Measurements from ENCODE around the gene ADGRA3.
A peak's percentile ranks its signal among the peaks of the same experiment; 100 is the strongest.
"Not testable (repeated sequence)": the region's sequence is repeated elsewhere in the genome, so short reads cannot be mapped to it uniquely, and the experiment has no call there.

ADGRA3 gene

DNA sequence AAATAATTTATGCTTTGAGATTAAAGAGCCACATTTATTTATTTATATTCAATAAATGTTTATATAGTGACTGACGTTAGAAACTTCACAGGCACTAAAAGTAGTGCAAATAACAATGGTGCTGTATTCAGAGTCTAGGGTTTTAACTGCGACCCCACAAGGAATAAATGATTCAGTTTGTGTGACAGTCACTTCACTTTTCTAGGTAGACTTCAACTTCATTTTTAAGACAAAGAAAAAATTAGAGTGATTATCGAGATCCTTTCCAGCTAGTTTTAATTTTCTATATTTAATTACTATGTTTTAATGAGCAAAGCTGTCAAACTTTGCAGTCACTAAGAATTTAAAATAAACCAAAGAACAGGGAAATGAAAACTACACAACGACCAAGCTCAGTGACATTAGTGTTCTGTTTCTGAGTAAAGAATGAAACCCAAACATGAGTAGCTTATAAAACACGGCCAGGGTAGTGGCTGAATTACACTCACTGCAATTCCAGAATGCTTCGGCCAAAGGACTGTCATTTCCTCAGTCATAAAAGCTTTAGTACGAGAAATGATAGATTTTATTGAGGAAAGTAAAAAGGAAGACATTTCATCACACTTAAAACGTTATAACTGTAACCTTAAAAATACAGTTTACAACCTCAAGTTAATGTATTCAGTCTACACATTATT is 38.6 kb downstream of the ADGRA3 start:
- DNase-seq: no peak

DNA sequence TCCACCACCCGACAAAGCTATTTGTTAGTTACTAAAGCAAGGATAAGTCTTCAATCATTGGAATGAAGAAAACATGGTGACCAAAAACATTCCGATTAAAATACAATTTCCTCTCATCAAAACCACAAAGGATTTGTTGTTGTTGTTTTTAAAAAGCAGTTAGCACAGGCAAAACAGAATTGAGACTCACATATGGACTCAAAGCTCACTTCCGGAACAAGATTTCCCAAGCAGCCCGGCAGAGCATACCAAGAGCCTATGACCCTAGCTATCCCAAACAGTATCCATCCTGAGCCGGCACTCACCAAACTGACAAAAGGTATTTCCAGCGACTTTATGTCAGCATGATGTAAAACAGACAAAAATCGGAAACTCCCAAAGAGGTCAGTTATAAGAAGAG is 39.9 kb downstream of the ADGRA3 start:
- DNase-seq: no peak

DNA sequence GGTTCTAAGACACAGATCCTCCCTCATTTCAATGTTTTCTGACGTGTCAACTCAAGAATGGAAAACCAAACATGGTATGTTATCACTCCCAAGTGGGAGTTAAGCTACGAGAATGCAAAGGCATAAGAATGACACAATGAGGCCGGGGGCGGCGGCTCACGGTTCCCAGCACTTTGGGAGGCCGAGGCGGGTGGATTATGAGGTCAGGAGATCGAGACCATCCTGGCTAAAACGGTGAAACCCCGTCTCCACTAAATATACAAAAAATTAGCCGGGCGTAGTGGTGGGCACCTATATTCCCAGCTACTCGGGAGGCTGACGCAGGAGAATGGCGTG is 40.6 kb downstream of the ADGRA3 start:
- not testable (repeated sequence) for DNase-seq

DNA sequence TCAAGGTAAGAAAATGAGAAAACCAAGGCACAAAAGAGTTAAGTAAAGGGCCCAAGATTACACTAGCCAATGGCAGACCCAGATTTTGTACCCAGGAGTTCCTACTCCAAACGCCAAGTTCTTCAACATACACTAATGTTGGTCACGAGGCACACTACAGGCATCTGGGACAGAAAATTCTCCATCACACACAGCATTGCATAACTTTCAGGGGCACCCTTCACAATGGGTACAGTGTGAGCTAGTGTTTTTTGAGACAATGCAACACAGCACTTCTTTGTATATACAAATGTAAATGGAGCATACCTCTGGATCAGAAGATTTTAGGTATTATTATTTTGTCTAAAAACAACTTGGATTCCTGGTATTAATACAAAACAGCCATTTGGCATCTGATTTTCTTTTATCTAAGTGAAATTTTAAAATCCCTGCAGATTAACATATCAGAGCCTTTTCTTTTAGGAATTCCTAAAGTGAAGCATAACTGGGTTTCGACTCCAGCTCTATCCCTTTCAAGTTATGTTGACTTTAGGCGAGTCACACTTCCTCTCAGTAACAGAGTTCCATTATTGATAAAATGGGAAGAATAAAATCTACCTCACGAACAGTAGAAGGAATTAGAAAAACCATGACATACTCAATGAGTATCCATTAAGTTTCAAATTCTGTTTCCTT is 41.1 kb downstream of the ADGRA3 start:
- no peak for DNase-seq

DNA sequence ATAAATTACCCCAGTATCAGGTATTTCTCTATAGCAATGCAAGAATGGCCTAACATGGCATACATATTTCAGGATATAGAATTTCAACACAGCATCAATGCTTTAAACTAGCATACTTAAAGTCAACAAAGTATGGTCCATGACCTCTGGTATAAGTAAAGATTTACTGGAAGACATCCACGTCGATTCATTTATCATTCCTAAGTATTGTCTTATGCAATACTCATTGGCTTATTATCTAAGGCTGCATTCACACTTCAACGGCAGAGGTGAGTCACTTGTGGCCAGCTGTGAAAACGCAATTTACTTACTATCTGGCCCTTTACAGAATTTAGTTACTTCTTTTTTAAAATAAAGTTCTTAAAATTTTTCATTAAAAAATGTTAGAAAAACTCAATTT is 42.6 kb downstream of the ADGRA3 start:
- no peak for DNase-seq

DNA sequence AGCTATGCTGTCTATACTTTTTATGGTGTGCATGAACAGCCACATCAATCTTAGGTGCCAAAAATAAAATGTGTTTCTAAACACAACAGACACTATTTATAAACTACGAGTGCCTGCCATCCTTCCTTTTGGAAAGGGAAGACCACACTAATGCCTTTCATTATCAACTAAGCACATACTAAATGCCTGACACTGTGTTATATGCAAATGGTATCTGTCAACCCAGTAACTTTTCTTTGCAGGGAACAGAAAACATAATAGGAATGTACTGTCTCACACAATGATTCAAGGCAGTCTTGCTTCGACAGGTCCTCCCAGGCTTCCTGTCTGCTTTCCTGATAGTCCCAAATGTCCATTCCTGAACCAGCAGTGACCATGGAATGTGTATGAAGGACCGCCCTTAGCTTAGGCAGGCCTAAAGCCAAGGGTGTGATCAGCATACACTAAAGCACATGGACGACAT is 43.8 kb downstream of the ADGRA3 start:
- no peak for DNase-seq

DNA sequence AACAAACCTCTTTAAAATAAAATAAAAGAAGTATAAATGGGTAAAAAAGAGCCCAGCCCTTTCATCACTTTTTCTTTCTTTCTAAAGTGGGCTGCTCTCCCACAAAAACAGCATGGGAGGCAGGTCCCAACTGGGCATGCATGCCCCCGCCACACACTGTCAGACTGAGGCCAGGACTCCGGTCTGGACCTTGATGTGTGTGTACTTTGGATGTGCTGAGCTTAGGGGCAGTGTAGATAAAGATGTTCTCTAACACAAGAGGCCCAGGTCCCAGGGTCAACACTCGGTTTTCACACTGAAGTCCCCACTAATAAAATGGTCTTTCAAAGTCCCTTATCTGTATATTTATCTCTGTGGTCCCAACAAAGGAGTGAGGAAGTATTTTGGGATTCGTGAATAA is 44.4 kb downstream of the ADGRA3 start:
- no peak for DNase-seq

DNA sequence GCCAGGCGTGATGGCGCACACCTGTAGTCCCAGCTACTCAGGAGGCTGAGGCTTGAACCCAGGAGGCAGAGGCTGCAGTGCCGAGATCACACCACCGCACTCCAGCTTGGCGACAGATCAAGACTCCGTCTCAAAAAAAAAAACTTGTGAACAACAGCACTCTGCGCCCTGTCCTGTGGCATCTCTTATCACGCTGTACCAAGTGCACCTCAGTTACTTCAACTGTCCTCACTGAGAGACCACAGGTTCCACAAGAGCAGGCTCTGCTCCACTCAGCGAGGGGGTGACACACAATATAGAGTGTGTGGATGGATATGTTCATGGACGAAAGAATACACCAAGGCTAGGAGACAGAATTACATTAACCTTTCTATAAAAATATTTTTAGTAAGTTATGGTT is 49.3 kb downstream of the ADGRA3 start:
- no peak for DNase-seq

DNA sequence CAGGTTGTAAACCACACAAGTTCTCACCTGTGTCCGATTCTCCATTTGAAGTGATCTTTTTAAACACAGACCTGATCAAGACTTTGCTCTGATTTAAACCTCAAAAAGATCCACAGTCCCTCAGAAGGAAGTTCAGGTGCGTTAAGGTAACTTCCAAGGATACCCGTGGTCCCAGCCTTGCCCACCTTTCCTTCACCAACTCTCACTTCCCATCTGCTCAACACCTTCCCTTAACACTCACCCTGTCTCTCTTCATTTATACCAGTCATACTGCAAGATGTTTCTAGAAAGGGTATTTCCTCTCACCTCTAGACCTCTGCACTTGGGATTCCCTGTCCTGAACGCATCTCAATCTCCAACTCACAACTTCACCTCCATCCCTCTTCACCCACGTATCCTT is 49.9 kb downstream of the ADGRA3 start:
- no peak for DNase-seq

DNA sequence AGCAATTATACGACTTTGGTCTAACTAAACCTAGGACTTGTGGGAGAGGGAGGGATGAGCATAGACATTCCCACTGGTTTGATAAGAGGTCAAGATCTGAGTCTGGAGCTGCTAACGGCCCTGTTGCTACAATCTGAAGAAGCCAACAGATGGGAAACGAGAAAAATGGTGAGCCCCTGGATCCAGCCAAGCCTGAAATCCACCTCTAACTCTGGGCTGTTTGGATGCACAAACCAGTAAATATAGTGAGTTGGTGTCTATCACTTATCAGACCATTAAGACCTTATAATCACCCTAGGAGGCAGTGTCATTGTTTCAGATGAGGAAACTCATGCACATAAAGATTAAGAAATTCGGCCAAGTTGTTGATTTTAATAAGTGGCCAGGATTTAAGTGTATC is 50.5 kb downstream of the ADGRA3 start:
- no peak for DNase-seq

DNA sequence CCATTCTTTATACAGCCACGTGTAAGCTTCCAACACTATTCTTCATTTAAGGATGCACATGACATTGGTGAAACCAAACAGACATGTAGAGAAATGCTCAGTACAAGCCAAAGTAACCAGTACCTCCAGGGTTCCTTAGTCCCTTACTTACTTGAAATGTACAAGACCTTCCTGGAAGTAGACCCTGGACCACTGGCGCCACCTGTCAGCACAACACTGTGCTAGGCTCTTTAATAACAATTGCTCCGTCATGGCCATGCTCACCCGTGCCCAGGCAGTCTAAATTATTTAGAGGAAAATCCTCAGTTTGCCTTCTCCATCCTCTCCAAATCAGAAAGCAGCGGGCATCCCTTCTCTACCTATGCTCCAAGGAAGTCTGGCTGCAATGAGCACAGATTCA is 52.7 kb downstream of the ADGRA3 start:
- peak; percentile 45 for DNase-seq

DNA sequence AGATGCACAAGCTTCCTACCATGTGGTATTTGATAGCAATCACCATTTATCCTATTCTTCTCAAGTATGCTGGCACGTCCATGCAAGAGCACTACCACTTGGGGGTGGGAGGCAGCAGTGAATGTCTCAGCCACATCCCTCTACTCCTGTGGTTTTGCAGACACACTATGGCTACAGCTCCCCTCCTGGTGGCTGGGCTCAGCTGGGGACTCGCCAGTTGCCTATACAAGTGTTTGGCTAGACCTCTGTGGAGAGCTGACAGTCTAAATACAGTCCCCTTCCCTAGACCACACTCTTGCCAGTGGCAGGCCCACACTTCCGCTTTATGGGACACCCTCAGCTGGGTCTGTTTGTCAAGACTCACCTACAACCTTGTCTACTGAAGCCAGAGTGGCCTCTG is 53.2 kb downstream of the ADGRA3 start:
- DNase-seq: no peak

DNA sequence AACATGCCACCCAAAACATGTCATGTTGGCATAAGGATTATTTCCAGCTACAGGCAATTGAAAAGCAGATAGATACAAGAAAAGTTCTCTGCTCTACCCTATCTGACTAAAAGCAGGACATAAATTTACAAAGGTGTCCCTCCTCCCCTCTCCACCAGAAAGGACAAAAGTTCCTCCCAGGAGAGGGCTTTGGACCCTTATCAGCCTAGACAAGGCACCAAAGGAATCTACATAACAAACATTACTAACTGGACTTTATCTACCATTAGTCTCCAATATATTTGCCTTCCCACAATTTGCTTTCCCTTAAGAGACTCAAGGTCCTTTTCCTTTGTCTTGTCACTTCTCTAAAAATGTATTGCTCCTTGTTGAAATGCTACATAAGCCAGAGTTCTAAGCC is 55.6 kb downstream of the ADGRA3 start:
- DNase-seq: no peak

DNA sequence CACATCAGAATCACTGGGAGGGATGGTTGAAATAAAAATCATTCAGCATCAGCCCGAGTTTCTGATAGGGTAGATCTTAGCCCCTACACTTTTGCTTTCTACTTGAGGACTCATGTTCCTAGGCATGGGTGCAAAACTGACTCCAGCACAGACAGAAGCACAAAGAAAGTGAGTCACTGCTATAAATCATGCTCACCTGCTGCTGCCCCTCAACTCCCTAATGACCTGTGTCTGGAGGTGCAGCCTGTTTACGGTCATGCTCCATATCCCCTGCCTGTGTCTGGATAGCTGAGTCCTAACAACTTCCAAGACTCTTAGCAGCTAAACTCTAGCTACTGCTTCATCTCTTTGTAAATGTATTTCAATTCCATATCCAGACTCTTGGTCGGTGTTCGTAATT is 57.8 kb downstream of the ADGRA3 start:
- no peak for DNase-seq

DNA sequence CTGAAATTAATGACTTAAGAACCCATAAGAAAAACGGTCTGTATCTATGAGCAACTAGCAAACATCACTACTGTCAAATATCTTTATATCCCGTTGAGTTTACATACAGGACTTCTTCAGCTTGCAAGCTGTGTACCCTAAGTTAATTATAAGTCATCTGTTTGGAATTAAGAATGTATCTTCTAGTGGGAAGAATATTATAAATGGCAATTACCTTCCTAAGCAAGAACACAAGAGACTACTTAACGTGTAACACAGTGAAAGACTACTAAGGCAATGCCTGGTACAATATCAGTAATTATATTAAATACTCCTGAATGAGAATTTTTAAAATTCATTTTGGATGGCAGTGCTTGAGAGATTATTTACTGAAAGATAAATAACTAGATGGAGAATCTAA is 58.5 kb downstream of the ADGRA3 start:
- DNase-seq: no peak

DNA sequence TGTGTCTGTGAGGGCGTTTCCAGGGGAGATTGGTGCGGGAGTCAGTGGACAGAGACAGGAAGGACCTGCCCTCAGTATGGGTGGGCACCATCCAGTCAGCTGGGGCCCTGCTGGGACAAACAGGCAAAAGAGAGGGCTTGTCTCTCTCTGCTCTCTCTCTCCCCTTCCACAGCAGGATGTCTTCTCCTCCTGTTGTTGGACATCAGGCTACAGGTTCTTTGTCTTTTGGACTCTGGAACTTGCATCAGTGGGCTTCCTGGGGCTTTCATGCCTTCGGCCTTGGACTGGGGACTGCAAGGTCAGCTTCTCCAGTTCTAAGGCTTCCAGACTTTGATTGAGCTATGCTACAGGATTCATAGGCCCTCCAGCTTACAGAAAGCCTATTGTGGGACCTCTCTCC is 59.6 kb downstream of the ADGRA3 start:
- no peak for DNase-seq

DNA sequence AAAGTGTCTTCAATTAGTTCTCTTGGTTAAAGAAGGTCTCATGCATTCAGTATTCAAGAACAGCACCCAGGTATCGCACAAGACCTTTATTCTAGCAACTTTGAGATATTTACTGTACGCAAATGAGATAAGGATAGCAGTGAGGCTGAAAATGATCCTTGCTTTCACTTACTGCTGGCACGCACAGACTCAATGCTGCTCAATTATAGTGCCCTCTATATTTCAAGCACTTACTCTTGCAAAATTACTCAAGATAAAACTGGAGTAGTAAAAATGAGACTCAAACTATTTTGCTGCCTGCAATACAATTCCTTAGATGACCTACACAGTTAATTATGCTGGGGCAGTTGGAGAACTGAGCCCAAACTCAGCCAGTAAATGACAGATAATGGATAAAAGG is 60.9 kb downstream of the ADGRA3 start:
- DNase-seq: no peak

DNA sequence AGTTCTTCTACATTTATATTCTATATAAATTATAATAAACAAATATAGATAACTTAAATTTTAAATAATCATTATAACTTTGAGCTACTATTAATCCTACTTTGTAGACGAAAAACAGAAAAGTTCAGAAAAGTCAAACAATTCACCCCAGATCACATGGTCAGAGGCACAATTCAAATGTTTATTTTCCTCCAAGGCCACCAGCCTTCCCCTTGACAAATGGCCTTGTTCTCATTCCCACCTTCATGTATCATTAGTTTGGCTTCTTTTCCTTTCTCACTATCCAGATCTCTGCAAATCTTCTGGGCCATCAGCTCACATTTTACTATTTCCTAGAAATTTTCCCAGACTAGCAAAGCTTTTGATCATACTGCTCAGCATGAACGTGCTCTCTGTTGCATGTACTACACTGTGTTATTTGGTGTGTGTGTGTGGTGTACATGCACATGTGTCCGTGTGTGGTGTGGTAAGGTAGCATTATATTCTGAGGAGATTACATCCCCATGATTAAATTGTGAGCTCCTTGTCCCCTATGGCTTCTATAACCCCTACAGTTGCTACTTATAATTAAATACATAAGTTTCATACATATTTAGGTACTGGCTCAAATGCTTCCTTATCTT is 61.5 kb downstream of the ADGRA3 start:
- DNase-seq: no peak

DNA sequence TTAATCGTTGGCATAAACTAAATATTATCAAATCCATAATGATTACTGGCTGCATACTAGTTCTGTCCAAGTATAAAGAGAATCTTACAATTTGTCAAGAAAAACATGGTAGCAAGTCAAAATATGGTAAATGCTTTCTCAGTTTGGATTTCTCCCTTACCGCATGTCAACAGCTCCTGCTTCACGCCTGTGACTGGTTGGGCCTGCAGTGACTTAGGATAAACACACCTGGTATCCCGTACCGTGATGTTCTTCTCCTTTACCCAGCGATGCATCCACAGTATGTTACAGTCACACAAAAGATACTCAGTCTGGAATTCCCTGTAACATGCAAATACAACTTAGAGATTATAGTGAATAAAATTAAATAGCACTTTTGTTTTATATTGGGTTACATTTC is 71.1 kb downstream of the ADGRA3 start:
- DNase-seq: no peak

DNA sequence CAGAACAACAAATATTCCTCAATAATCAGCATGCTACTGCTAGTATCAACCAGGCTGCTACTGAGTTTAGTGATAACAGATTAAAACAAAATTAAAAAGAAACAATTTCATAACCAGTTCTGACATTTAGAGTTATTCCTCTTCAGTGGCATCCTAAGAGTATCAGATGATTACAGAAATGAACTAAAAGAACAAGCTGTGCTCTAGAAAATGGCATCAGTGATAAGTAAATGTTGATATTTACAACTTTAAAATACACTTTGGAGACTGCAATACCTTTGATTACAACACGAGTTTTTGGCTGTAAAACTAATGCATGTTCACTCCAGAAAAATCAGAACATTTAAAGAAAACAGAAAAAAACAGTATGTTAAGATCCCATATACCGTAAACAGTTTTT is 72.9 kb downstream of the ADGRA3 start:
- no peak for DNase-seq

DNA sequence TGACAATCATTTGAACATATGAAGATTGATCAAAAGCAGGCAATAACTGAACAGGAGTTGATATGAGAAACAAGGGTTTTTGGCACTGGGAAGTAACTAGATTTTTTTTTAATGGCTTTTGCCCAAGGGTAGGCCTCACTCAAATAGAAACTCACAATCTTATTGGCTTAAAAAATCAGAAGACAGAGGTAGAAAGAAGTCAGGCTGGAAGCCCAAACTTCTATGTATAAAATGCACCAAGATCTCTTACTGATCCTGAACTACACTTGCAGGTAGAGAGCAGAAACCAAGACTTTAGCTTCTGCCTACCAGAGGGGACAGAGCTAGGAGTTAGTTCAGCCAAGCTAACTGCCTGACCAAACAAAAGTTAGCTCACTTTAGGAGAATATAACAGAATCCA is 74.9 kb downstream of the ADGRA3 start:
- DNase-seq: no peak

DNA sequence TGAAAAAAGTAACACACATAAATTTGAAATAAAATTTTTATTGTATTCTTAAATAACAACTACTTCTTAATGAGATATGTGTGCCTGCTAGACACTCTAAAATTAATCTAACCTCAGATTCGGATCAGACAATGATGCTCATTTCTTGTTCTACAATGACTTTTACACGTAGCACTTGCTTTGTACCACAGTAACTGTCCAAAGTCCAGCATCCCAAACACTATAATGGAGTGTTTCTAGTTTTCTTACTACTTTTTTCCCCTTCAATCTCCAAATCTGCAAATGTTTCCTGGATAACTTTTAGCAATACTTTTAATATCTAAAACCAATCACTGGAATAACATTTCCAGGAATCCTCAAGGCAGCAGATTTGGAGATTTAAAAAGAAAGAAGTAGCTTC is 75.9 kb downstream of the ADGRA3 start:
- no peak for DNase-seq

DNA sequence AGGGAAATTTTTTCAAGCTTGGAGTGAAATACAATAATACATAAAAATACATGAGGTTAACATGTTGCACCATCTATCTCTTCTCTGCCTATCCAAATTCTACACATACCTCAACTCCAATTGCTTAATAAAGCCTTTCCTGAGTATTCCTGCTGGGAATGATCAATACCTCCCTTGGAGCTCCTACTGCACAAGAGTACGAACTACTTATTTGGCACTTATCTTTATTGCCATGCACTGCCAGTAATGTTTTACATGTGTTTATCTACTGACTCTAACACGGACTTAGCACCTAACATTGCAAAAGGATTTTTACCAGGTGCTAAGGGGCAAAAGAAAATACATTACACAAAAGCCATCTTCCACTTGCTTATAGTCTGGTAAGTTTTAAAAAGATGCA is 80.2 kb downstream of the ADGRA3 start:
- DNase-seq: no peak

DNA sequence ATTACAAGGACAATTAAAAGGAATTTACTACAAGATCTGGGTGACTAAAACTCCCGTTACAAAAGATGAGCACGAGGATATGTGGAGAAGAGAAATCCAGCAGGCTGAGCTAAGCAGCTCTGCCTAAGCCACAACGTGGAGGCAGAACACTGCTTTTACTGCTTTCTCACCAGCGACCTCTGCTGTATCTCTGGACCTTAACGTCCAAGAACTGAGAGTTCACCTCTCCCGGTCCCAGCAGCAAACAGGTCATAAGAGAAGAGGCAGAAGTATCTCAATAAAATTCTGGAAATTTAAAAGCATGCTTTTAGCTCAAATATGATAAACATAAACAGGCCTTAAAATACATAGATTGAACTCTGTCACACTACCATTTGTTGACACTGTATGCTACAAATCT is 81.0 kb downstream of the ADGRA3 start:
- DNase-seq: no peak

DNA sequence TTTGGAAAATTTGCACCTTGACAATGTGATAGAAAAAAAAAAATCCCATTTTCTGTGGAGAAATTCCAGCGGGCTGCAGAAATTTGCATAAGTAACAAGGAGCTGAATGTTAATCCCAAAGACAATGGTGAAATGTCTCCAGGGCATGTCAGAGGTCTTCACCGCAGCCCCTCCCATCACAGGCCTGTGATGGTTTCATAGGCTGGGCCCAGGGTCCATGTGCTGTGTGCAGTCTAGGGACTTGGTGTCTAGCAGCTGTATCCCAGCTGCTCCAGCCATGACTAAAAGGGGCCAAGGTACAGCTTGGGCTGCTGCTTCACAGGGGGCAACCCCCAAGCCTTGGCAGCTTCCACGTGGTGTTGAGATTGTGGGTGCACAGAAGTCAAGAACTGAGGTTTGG is 85.2 kb downstream of the ADGRA3 start:
- DNase-seq: no peak

Measured in activated naive CD4-positive, alpha-beta T cell treated with anti-CD3 and anti-CD28 coated beads, Interleukin-2, amount 50 U/mL, for 16 hours (primary cell).